B cell (primary cell): ENCODE data around the gene NT5C3A. TPM values are rescaled to one million over a fixed set of nuclear protein-coding genes. Genes with fewer than 3 reads are reported as not detected.

ENCODE experiments used
- ATAC-seq: fragments of 200-7000 bp; cut with Tn5 transposase; one replicate; pipeline ENCODE4 v1.10.0; 2021; ENCODE audit warnings: low read depth, mild to moderate bottlenecking, moderate number of reproducible peaks, moderate library complexity
- CTCF ChIA-PET: fragments of 350-600 bp; sonication (Branson Sonifier 250); formaldehyde crosslinking; loops from one replicate; lab custom pipeline; 2021; ENCODE audit warnings: antibody characterized with exemption, inconsistent platforms; lab: Charles Lee
- POLR2A ChIA-PET: fragments of 350-600 bp; sonication (Branson Sonifier 250); formaldehyde crosslinking; loops from one replicate; lab custom pipeline; 2021; ENCODE audit warnings: antibody characterized with exemption; lab: Charles Lee
- DNase-seq: peaks from one replicate; pipeline ENCODE4 v3.0.0; 2013
- H2AFZ ChIP-seq: 2 replicates; pipeline ENCODE4 v1.6.1; 2012; ENCODE audit warnings: mild to moderate bottlenecking, low read depth, low read length; ENCODE audit not compliant: insufficient read depth, poor library complexity, severe bottlenecking
- H3K27ac ChIP-seq, 2 donors: 1 replicate in 1 of 2; 2 replicates in 1 of 2; pipeline ENCODE4 v1.5.1; 2012 to 2013; ENCODE audit warnings: low read length in 2 of 2, mild to moderate bottlenecking in 2 of 2, moderate library complexity in 1 of 2
- H3K27me3 ChIP-seq, 4 experiments: fragments of 200-600 bp in 1 of 4; sonication (generic) in 1 of 4; replicated peaks in 1 of 4; 1 replicate in 2 of 4; 2 replicates in 2 of 4; pipeline versions ENCODE4 v1.6.1 to v1.7.0; 2013 to 2016; ENCODE audit warnings: low read length in 3 of 4, mild to moderate bottlenecking in 2 of 4, mixed read lengths in 1 of 4, moderate library complexity in 1 of 4; ENCODE audit not compliant: insufficient read depth in 4 of 4, control insufficient read depth in 3 of 4; ENCODE audit errors: control extremely low read depth in 1 of 4
- H3K36me3 ChIP-seq, 2 experiments: replicated peaks in 1 of 2; 1 replicate in 1 of 2; 2 replicates in 1 of 2; pipeline versions ENCODE4 v1.6.1 to v1.7.1; 2013; ENCODE audit warnings: low read length in 1 of 2; ENCODE audit not compliant: insufficient read depth in 2 of 2, control insufficient read depth in 1 of 2; ENCODE audit errors: control extremely low read depth in 1 of 2, extremely low read depth in 1 of 2
- H3K4me1 ChIP-seq, 2 donors: fragments of 200-600 bp in 1 of 2; sonication (generic) in 1 of 2; 1 replicate in 1 of 2; 2 replicates in 1 of 2; pipeline versions ENCODE4 v1.5.1 to v1.6.1; 2013 to 2017; ENCODE audit warnings: low read length in 2 of 2; ENCODE audit not compliant: control insufficient read depth in 2 of 2, insufficient read depth in 2 of 2
- H3K4me2 ChIP-seq: replicated peaks from 2 replicates; pipeline ENCODE3; 2012; ENCODE audit warnings: mild to moderate bottlenecking, low read depth, low read length; ENCODE audit not compliant: poor library complexity, severe bottlenecking
- H3K4me3 ChIP-seq, 5 experiments: fragments of 200-600 bp in 1 of 5; sonication (generic) in 1 of 5; 1 replicate in 3 of 5; 2 replicates in 2 of 5; pipeline versions ENCODE4 v1.5.1 to v1.7.0; 2011 to 2016; ENCODE audit warnings: low read length in 4 of 5, mild to moderate bottlenecking in 4 of 5, low read depth in 2 of 5, control low read depth in 1 of 5, moderate library complexity in 1 of 5; ENCODE audit not compliant: insufficient read depth in 1 of 5; ENCODE audit errors: control extremely low read depth in 1 of 5, extremely low read depth in 1 of 5
- H3K79me2 ChIP-seq: fragments of 200-600 bp; sonication (generic); one replicate; pipeline ENCODE4 v1.6.0; 2016; ENCODE audit warnings: low read length; ENCODE audit not compliant: control insufficient read depth, insufficient read depth
- H3K9ac ChIP-seq: fragments of 200-600 bp; sonication (generic); 2 replicates; pipeline ENCODE4 v1.6.1; 2017; ENCODE audit warnings: mild to moderate bottlenecking, low read length, moderate library complexity
- H3K9me3 ChIP-seq, 3 donors: one replicate each; pipeline versions ENCODE4 v1.6.1 to v1.7.1; 2013; ENCODE audit warnings: low read length in 2 of 3; ENCODE audit not compliant: control insufficient read depth in 2 of 3, insufficient read depth in 1 of 3; ENCODE audit errors: control extremely low read depth in 1 of 3
- H4K20me1 ChIP-seq: 2 replicates; pipeline ENCODE4 v1.6.0; 2012; ENCODE audit warnings: mild to moderate bottlenecking, low read length; ENCODE audit not compliant: insufficient read depth, control insufficient read depth, poor library complexity, severe bottlenecking
- H3K27ac Mint-ChIP-seq: one replicate; pipeline ENCODE4 v1.8.0; 2021; ENCODE audit warnings: mixed read lengths
- H3K27me3 Mint-ChIP-seq: one replicate; pipeline ENCODE4 v1.8.0; 2021; ENCODE audit warnings: mixed read lengths
- H3K4me1 Mint-ChIP-seq: one replicate; pipeline ENCODE4 v1.8.0; 2021; ENCODE audit warnings: mixed read lengths
- H3K4me3 Mint-ChIP-seq: one replicate; pipeline ENCODE4 v1.8.0; 2021; ENCODE audit warnings: mixed read lengths
- H3K9me3 Mint-ChIP-seq: one replicate; pipeline ENCODE4 v1.8.0; 2022; ENCODE audit warnings: mixed read lengths; ENCODE audit not compliant: insufficient read depth
- CTCF ChIP-seq: fragments of 200-600 bp; IDR thresholded peaks from one replicate; pipeline ENCODE4 v1.8.0; 2022; ENCODE audit warnings: antibody characterized with exemption, mild to moderate bottlenecking
- EZH2 ChIP-seq: IDR thresholded peaks from 2 replicates; pipeline ENCODE4 v1.6.1; 2012; ENCODE audit warnings: borderline replicate concordance, low read depth, mild to moderate bottlenecking, moderate library complexity, low read length; ENCODE audit not compliant: insufficient read depth, poor library complexity, severe bottlenecking
- WGBS: methylation state at CpG from one replicate; pipeline ENCODE4 v1.1.5; 2013; ENCODE audit warnings: missing lambda C conversion rate; ENCODE audit not compliant: insufficient coverage; 5-methylcytosine and 5-hydroxymethylcytosine counted together
- intact Hi-C: fragments of 100-400 bp; cut with micrococcal nuclease; formaldehyde crosslinking; loops from one replicate; pipeline ENCODE4 v1.10.0; 2022
- polyA plus RNA-seq: library from polyadenylated mRNA; depleted of rRNA; stranded (reverse); fragments of >200 nt; gene quantifications from 2 replicates; pipeline ENCODE4 v1.2.3, GENCODE V29; 2012
- total RNA-seq, 2 donors: library from RNA; stranded (reverse); fragments of 120-200 nt in 1 of 2; gene quantifications; 1 replicate in 1 of 2; 2 replicates in 1 of 2; pipeline versions ENCODE4 v1.2.3 to v1.2.4, GENCODE V29; 2013 to 2022

The NT5C3A gene
- total and polyA plus RNA-seq, 2 donors (not counting 1 experiment from before 2014, with no cell fraction given) = 37.3 to 41.0 TPM

GRCh38 chr7:33061282-33061937 lies 1.2 kb downstream of the NT5C3A start:
- Mint-ChIP-seq H3K27me3 (no peaks in the 10 kb centered on the region), H3K27ac (no peak overlapping the region), H3K4me3 (peak overlapping the region; percentile 91), H3K9me3 (peaks cover 7% of the 10 kb centered on the region), H3K4me1 (peaks cover 48% of the 10 kb centered on the region)
- peaks cover 46% of the 10 kb centered on the region for H4K20me1 ChIP-seq
- ChIA-PET CTCF (interaction anchor here (0.9 to 4.5 kb wide), 7 partner anchors 8 to 215 kb away, joined by 3 to 38 read pairs (median 5); partner anchors contain the start of gene RP9), POLR2A (interaction anchor here (2.2 to 2.5 kb wide), 3 partner anchors 21 to 170 kb away, joined by 12 to 15 read pairs (median 13); partner anchors contain the start of genes KBTBD2 and RP9)
- DNase-seq (no peak), ATAC-seq (no peak)
- no CpG with 5 or more reads among the region's 8 CpGs for WGBS
- H3K4me2 ChIP-seq = peak overlapping the region; percentile 76
- peaks cover 30 to 32% of the 10 kb centered on the region in 2 donors for H3K4me1 ChIP-seq
- peak overlapping the region; percentile 74 for H3K9ac ChIP-seq
- peak overlapping the region; percentile 99 for H2AFZ ChIP-seq
- peak overlapping the region in 1 of 2 donors; percentile 79 for H3K27ac ChIP-seq
- peak overlapping the region; percentile 70 to 92 (median 78) for H3K4me3 ChIP-seq
- no peak for TF ChIP-seq EZH2
- no peak for TF ChIP-seq CTCF
- H3K79me2 ChIP-seq = peaks cover 69% of the 10 kb centered on the region
- H3K9me3 ChIP-seq = peaks cover 0 to 7% (median 0%) of the 10 kb centered on the region in 3 donors
- no peaks in the 10 kb centered on the region for H3K27me3 ChIP-seq
- intact Hi-C loops = no loop called here
- peaks cover 0 to 16% of the 10 kb centered on the region in 2 experiments for H3K36me3 ChIP-seq

GRCh38 chr7:33059635-33060034 lies 2.9 kb downstream of the NT5C3A start:
- Mint-ChIP-seq H3K27ac (no peak overlapping the region), H3K9me3 (no peaks in the 10 kb centered on the region), H3K4me1 (peaks cover 58% of the 10 kb centered on the region), H3K4me3 (no peak overlapping the region), H3K27me3 (no peaks in the 10 kb centered on the region)
- ChIA-PET CTCF (interaction anchor here (0.9 to 1.2 kb wide), 2 partner anchors 49 to 295 kb away, joined by 3 to 4 read pairs; partner anchors contain the start of gene RP9), POLR2A (no interaction called here)
- WGBS = 61% methylated on average over 3 of the region's 4 CpGs
- H3K27ac ChIP-seq = no peak overlapping the region
- H4K20me1 ChIP-seq = peaks cover 60% of the 10 kb centered on the region
- H3K27me3 ChIP-seq = no peaks in the 10 kb centered on the region
- H3K4me3 ChIP-seq = no peak overlapping the region
- ATAC-seq (no peak), DNase-seq (no peak)
- no peak for TF ChIP-seq EZH2
- no peak for TF ChIP-seq CTCF
- peaks cover 86% of the 10 kb centered on the region for H3K79me2 ChIP-seq
- peaks cover 0 to 16% of the 10 kb centered on the region in 2 experiments for H3K36me3 ChIP-seq
- no peak overlapping the region for H3K9ac ChIP-seq
- H3K4me1 ChIP-seq = peaks cover 32 to 33% of the 10 kb centered on the region in 2 donors
- intact Hi-C loops = loop anchor here (10.0 kb wide), 1 partner anchor 365 kb away; no protein-coding TSS in a partner anchor
- H3K9me3 ChIP-seq = no peaks in the 10 kb centered on the region
- H3K4me2 ChIP-seq = no peak overlapping the region
- H2AFZ ChIP-seq = no peak overlapping the region
